NCI-H2227 (cell line): Measurements from ENCODE around the gene FRMD4B.

Experiments
- DNase-seq: peaks from one replicate; lab custom pipeline; 2025; ENCODE audit not compliant: unreplicated experiment; lab: John Stamatoyannopoulos, UW

The FRMD4B gene

GRCh38 chr3:69180869-69181591 lies 204.9 kb downstream of the FRMD4B start:
- DNase-seq: no peak

DNA sequence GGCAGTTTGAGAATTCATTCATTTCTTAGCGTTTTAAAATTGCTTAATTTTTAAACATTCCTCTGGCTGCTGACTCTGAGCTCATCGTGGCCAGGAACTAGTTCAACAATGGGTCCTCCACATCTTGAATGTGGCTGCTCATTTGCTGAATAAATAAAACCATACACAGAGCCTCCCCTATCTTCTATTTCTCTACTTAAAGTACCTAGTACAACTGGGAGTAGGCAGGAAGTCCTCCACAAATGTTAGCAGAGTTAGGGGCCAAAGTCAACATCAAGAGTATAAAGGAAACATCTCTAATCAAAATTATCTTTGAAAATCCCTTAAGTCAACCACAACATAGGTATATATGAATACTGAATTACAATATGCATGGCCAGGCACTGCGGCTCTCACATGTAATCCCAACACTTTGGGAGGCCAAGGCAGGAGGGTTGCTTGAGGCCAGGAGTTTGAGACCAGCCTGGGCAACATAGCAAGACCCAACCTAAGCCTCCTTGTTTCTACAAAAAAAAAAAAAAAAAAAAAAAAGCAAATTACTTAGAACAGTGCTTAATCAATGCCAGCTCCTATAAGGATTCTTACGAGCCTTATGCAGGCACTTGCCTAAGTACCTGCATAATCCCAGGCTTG lies 206.0 kb downstream of the FRMD4B start:
- DNase-seq: no peak

GRCh38 chr3:69178838-69179739 lies 206.8 kb downstream of the FRMD4B start:
- DNase-seq: no peak

DNA sequence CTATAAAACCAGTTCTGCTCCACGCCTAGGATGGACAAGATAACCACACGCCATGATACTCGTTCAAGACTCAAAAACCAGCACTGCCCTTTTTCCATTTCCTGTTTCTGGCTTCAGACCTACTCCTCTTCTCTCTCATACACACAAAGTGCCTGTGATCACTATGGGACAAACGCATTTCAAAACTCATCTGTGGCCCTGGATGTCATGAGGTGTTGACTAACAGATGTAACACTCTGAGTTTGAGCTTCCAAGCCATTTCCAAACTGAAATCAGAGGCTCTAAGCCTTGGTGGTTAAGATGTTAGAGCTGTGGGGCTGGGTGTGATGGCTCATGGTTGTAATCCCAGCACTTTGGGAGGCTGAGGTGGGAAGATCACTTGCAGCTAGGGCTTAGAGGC lies 207.8 kb downstream of the FRMD4B start:
- no peak for DNase-seq

- no peak for DNase-seq
Measured at GRCh38 chr3:69174871-69175737, 210.8 kb downstream of the FRMD4B start.

DNA sequence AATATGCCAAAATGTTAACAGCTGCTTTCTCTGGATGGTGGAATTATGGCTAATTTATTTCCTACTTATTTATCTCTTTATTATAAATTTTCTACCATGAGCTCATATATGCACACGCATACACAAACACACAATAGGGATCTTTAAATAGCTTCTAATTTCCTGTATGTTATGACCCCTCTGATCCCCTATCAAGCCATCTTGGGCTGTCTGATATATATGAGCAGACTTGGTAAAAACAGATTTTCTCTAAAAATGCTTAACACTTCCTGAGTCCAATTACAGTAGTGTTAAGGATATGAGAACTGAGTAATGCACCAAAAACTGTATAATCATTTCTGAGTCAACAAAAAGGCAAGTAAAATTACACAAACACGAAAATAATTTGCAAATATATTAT lies 211.4 kb downstream of the FRMD4B start:
- no peak for DNase-seq

- no peak for DNase-seq
Measured at GRCh38 chr3:69172058-69172457, 213.8 kb downstream of the FRMD4B start.

DNA sequence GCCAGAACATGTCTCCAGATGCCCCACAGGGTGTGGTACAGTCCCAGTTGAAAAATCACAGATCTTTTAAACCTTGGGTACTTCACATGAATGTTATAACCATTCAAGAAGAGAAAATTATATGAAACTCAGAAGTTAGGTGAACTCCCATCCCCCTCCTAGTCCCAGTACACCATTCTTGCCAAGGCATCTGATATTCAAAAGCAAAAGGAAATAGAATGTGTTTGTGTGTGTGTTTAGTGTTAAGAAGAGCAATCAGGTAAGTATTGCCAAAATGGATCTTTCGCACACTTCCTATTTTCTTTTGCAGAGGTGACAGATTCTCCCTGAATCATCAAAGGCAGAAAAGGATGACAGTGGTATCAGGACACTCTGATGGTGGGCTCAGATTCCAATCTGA lies 219.4 kb downstream of the FRMD4B start:
- DNase-seq: no peak

GRCh38 chr3:69165744-69166143 lies 220.1 kb downstream of the FRMD4B start:
- DNase-seq: no peak

DNA sequence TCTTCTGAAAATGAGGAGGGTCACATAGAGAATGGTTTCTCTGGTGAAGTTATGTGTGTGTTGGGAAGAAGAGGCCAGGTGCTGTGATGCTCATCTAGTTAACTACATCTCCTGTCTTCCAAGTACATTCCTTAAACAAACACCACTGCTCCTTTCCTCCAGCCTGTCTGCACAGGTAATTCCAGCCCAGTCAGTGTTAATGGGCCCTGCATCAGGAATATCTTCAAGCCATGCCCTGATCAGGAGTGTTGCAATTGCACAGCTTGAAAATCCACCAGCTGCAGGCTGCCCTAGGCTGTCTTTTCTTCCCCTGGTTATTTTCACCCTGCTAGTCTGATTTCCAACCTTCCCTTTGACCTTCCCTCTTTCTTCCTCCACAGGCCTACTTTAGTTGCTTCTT lies 221.6 kb downstream of the FRMD4B start:
- no peak for DNase-seq

DNA sequence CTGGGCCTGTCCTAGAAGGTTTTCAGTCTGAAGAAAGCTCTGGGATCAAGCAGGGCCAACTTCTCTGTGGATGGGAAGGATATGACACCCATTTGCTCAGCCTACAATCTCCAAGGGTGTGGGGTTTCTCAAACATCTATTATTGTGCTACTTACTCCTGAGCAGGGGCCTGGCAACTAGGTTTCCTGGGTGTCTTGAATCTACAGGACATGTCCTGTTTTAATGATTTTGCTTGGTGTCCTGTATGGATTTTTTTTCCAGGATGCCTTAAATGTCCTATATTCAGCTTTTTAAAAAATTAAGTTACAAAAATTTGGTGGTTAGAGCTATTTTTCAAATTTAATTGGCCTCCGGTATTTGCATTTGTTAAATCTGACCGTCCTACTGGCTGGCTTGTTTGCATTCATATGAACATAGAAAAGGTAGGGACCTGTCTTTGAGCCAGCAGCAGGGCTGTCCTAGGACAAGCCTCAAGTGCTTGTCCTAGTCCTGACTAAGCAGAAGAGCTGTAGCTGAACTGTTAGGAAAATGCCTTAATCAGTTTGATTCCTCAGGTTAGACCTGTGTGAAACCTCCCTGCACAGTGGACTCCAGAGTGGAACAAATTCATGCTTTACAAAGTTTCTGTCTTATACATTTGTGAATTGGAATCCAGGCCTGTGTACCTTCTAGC lies 223.4 kb downstream of the FRMD4B start:
- no peak for DNase-seq

GRCh38 chr3:69161587-69162307 lies 224.1 kb downstream of the FRMD4B start:
- DNase-seq: peak; percentile 54

GRCh38 chr3:69160525-69160924 lies 225.4 kb downstream of the FRMD4B start:
- DNase-seq: no peak

DNA sequence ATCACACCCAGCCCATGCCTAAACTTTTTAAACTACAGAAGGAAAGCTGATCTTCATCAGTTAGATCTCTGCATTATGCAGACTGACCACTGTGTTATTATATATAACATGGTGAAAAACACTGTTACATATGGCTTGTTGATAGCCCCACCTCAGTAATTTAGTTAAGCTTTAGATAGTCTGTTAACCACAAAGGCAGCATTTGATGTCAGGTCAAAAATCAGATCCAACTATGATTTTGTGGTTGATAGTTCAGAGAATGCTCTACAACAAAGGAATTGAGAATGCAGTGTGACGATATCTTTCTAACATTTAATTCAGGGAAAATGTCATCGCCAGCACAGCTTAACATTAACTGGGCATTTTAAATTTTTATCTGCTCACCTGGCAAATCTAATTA lies 225.8 kb downstream of the FRMD4B start:
- no peak for DNase-seq

GRCh38 chr3:69149586-69149985 lies 236.3 kb downstream of the FRMD4B start:
- DNase-seq: no peak

DNA sequence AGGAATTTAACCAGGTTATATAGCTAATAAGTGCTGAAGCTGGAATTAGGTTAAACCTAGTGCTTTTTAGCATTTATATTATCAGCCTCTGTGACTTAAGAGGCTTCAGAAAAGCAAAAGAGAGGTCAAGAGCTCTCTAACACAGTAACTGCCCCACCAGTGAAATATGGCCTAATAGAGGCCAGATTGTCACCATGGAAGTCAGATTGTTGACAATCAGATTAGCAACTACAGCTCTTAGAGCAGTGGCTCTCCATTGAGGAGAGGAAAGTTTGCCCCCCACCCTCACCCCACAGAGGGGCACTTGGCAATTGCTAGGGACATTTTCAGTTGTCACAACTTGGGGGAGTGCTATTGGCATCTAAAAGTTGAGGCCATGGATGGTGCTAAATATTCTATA lies 240.2 kb downstream of the FRMD4B start:
- no peak for DNase-seq

GRCh38 chr3:69144631-69145245 lies 241.2 kb downstream of the FRMD4B start:
- peak; percentile 11 for DNase-seq

GRCh38 chr3:69143612-69144011 lies 242.3 kb downstream of the FRMD4B start:
- DNase-seq: no peak

DNA sequence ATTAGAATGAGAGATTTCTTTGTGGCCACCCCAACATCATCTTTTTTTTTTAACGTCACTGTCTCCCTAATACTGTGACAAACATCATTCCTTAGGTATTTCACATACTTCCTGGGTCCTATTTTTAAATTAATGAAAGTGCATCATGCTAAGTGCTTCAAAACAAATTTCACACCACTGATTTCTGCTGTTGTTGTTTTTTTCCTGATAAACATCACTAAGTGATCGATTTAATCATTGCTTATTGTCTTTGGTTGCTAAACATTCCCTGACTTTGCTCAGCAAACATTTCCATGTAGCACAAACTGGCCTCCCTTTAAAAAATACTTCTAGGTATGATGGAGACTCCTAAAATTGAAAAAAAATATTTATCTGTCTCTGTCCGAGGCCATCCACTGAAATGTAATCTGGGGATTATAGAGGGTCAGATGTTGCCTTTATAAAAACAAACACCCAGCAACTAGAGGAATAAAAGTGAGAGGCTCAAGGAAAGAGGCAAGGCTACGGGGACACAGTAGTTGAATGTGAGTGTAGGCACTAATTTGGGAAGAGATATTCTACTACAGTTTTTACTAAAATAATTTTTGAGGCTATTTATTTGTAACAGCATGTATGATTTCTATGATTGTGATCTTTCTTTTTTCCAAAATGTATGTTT lies 243.0 kb downstream of the FRMD4B start:
- no peak for DNase-seq
